HL-60 (cell line): ENCODE measurements around the gene IGSF23.

Experiments used
- CTCF ChIP-seq: IDR thresholded peaks from one replicate; pipeline ENCODE4 v1.5.1; 2011; ENCODE audit warnings: low read length, control low read depth, inconsistent platforms; ENCODE audit not compliant: insufficient read depth
- GABPA ChIP-seq: IDR thresholded peaks from 2 replicates; pipeline ENCODE4 v1.6.1; 2012; ENCODE audit warnings: low read depth
- POLR2AphosphoS5 ChIP-seq: IDR thresholded peaks from 2 replicates; pipeline ENCODE4 v1.6.1; 2012; ENCODE audit warnings: low read depth
- REST ChIP-seq: IDR thresholded peaks from 2 replicates; pipeline ENCODE4 v1.6.1; 2012; ENCODE audit warnings: low read depth; ENCODE audit not compliant: insufficient replicate concordance
- SPI1 ChIP-seq: IDR thresholded peaks from 2 replicates; pipeline ENCODE4 v1.6.1; 2012; ENCODE audit warnings: low read depth, mild to moderate bottlenecking, borderline replicate concordance

DNA sequence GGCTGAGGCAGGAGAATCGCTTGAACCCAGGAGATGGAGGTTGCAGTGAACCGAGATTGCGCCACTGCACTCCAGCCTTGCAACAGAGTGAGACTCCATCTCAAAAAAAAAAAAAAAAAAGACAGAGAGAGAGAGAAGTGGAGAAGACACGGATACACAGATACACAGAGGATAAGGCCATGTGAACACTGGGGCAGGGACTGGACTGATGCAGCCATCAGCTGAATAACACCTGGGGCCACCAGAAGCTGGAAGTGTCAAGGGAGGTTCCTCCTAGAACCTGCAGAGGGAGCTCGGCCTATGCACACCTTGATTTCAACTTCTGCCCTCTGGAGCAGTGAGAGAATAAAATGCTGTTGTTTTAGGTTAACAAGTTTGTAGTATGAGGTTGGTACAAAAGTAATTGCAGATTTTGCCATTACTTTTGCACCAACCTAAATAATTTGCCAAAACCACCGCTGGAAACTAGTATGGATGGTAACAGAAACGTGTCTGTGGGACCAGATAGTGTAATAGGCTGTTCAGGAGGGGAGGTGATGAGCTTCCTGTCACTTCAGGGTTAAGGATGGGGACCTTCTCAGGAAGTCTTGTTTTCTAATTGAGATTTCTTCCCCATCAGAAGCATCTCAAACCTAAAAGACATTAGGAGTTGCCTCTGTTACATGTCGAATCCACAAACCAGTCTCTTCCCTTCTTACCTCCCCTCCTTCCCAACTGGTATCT is 36.4 kb upstream of the IGSF23 start:
- TF ChIP-seq CTCF (peak; percentile 54), REST (no peak), POLR2AphosphoS5 (no peak), SPI1 (no peak), GABPA (no peak)
